Stomach (tissue), 4 donors: ENCODE results near the gene CAMK2B.

Experiments used
- EP300 ChIP-seq: sonication (generic); formaldehyde crosslinking; IDR thresholded peaks from one replicate; pipeline ENCODE4 v1.6.1; 2017; ENCODE audit warnings: antibody characterized with exemption
- POLR2A ChIP-seq, 4 donors: fragments of 450-650 bp; IDR thresholded peaks; one replicate each; pipeline ENCODE4 v1.6.1; 2016; ENCODE audit warnings: antibody characterized with exemption in 4 of 4, control low read depth in 2 of 4, mild to moderate bottlenecking in 1 of 4, moderate library complexity in 1 of 4
- TF ChIP-seq, protein P1 (sequence below), 7 experiments: fragments of 450-650 bp in 4 of 7; fragments of 200-600 bp in 3 of 7; sonication (generic) in 3 of 7; IDR thresholded peaks; one replicate each; pipeline ENCODE4 v1.5.1; 2016 to 2019; ENCODE audit warnings: antibody characterized with exemption in 7 of 7, control low read depth in 2 of 7, mild to moderate bottlenecking in 1 of 7

DNA sequence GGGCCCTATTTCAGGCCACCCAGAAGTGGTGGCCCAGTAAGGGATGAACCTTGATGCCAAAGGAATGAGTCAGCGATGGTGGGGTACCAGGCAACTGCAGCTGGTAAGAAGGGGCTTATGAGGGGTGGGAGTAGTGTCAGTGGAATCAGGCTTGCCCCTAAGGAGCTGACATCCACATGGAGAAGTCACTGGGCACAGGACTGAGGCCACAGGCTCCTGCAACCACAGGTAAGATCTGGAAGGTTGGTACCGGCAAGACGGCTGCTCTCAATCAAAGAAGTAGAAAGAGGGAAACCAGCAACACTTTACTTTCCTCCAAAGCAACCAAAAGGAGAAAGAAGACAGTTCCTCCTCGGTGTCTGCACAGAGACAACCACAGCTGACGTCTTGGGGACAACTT, 138.7 kb downstream of the CAMK2B start:
- TF ChIP-seq EP300 (no peak), POLR2A (IDR thresholded peaks at IDR 0.05) (no peak)
- TF ChIP-seq, protein P1, sequence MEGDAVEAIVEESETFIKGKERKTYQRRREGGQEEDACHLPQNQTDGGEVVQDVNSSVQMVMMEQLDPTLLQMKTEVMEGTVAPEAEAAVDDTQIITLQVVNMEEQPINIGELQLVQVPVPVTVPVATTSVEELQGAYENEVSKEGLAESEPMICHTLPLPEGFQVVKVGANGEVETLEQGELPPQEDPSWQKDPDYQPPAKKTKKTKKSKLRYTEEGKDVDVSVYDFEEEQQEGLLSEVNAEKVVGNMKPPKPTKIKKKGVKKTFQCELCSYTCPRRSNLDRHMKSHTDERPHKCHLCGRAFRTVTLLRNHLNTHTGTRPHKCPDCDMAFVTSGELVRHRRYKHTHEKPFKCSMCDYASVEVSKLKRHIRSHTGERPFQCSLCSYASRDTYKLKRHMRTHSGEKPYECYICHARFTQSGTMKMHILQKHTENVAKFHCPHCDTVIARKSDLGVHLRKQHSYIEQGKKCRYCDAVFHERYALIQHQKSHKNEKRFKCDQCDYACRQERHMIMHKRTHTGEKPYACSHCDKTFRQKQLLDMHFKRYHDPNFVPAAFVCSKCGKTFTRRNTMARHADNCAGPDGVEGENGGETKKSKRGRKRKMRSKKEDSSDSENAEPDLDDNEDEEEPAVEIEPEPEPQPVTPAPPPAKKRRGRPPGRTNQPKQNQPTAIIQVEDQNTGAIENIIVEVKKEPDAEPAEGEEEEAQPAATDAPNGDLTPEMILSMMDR (IDR thresholded peaks at IDR 0.05) = no peak
